GM19025 (cell line): Measurements from ENCODE around the gene SOD3.

Experiments
- ATAC-seq: cut with Tn5 transposase; IDR thresholded peaks from one replicate; pipeline ENCODE4 v1.9.1; 2021; ENCODE audit warnings: mild to moderate bottlenecking, low read depth, moderate library complexity; ENCODE audit not compliant: unreplicated experiment

Gene SOD3, protein sequence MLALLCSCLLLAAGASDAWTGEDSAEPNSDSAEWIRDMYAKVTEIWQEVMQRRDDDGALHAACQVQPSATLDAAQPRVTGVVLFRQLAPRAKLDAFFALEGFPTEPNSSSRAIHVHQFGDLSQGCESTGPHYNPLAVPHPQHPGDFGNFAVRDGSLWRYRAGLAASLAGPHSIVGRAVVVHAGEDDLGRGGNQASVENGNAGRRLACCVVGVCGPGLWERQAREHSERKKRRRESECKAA

GRCh38 chr4:24794916-24795665, at the start of gene SOD3:
TSS of gene SOD3 (plus strand) at chr4:24795573. CDS start at chr4:24799522, 3,949 bp downstream.
- ATAC-seq = no peak

GRCh38 chr4:24747234-24747975, 48.0 kb upstream of the SOD3 start:
- ATAC-seq = no peak

DNA sequence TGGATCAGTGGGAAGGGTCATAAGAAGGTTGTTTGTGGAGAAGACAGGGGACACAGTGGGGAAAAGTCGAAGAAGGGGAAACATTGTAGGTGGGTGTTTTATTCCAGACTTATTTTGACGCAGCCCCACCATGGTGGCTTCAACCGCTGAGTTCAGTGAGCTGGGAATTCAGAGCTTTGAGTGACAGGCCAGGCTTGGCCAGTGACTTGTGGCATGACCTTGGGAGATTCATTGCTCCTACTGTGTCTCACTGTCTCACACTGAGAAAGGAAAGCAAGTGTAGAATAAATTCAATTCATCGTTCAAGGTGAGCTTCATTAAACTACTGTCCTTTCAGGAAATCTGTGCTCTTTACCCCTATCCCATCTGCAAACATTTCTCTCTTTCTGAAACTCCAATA, 47.4 kb upstream of the SOD3 start:
- ATAC-seq = no peak

- ATAC-seq = no peak
Measured at GRCh38 chr4:24748758-24749350, 46.5 kb upstream of the SOD3 start.

DNA sequence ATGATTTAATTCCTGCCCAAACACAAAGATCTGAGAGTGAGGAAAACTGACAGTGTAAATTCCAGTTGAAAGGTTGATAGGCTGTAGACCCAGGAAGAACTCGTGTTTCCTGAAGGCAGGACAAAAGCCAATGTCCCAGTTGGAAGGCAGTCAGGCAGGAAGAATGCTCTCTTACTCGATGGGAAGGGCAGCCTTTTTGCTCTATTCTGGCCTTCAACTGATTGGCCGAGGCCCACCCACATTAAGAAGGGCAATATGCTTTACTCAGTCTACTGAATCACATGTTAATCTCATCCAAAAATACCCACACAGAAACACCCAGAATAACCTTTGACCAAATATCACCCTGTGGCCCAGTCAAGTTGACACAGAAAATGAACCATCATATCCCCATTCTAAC, 45.3 kb upstream of the SOD3 start:
- no peak for ATAC-seq

- ATAC-seq = no peak
Measured at GRCh38 chr4:24751926-24752539, 43.3 kb upstream of the SOD3 start.

DNA sequence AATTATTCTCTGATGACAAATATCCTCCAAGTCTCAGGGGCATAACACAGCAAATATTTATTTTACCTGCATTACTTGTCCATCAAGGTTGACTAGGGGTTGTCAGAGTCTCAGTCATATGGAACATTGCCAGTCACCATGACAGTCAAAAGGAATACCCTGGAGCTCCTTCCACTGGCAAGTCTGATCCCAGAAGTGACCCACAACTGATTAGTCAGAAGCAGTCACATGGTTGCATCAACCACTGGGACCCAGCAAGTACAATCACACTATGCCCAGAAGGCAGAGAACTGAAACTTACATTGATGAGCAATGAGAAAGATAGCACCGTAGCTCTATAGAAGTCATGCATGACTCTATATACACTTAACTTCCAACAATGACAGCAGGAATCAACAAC, 41.9 kb upstream of the SOD3 start:
- ATAC-seq = peak; percentile 60

DNA sequence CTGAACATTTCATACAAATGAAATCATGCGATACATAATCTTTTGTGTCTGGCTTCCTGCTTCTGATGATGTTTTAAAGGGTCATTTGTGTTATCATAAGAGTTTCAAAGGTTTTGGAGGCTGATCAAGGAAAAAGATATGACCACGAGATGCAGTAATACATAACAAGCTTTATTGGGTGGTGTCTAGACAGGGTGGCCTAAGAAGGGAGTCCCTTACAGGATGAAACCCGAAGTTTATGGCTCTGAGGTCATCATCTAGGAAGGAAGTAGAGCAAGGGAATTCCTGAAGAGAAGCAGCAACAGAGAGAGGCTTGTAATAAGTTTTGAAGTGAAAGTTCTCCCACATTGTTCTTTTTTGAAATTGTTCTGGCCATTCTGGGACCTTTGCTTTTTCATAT, 40.8 kb upstream of the SOD3 start:
- no peak for ATAC-seq

DNA sequence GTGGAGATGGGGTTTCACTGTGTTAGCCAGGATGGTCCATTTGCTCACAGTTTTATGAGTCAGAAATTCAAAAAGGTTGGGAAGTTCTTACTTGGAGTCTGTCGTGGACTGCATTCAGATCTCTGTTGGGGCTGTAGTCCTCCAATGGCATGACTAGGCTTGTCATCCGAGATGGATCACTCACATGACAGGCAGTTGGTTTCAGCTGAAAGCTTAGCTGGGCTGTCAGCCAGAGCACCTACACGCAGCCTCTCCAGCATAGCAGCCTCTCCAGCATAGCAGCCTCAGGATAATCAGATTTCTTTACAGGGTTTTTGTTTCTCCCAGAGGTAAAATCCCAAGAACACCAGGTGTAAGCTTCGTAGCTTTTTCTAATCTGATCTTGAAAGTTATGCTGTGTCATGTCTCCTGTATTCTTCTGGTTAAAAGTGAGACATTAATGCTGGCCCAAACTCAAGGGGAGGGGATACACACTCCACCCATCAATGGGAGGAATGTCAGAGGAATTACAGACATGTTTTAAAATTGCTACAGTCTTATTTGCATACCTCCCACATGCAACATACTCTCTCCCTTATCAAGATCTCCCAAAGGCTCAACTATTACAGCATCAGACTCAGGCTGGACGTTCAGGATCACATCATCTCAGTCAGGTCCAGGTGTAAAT, 31.6 kb upstream of the SOD3 start:
- no peak for ATAC-seq

GRCh38 chr4:24764345-24764744, 31.0 kb upstream of the SOD3 start:
- no peak for ATAC-seq

DNA sequence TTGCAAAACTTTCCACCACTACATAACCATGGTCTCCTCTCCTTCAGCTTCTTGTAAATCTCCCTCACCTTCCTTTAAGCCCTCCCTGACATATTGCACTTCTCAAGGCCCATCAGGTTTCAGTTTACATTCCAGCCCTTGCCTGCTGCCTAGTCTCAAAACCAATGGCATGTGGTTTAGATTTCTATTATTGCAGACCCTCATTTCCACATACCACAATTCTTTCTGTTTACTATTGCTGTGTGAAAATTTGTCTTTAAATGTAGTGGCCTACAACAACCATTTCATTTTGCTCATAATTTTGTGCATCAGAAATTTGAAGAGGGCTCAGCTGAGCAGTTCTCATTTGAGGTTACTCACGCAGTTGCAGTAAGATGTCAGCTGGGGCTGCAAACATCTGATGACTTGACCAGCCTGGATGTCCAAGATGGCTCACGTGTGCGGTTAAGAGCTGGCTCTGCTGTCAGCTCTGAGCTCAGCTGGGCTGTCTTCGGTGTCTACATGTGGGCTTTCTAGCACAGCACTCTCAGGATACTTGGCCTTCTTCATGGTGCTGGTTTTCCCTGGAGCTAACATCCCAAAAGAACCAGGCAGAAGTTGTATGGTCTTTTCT, 29.9 kb upstream of the SOD3 start:
- no peak for ATAC-seq

- ATAC-seq = peak; percentile 4
Measured at GRCh38 chr4:24768006-24768405, 27.4 kb upstream of the SOD3 start.

DNA sequence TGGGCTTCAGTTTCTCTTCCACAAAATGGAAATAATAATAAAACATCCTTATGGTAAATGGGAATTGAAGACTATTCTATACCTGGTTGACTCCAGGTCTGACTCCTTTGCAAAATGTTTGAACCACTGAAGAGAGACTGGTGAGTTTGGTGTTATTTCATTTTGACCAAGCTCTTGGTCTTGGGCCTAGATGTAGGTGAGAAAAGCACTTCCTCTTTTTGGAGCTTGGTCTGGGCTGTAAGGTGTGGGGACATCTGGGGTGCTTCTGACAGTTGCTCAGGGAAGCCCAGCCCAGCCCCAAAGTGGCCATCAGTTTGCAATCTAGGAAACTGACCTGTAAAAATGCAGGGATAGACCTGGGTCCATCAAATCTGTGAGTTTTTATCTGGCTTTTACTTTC, 26.8 kb upstream of the SOD3 start:
- ATAC-seq = peak; percentile 71

- no peak for ATAC-seq
Measured at GRCh38 chr4:24769571-24769970, 25.8 kb upstream of the SOD3 start.

DNA sequence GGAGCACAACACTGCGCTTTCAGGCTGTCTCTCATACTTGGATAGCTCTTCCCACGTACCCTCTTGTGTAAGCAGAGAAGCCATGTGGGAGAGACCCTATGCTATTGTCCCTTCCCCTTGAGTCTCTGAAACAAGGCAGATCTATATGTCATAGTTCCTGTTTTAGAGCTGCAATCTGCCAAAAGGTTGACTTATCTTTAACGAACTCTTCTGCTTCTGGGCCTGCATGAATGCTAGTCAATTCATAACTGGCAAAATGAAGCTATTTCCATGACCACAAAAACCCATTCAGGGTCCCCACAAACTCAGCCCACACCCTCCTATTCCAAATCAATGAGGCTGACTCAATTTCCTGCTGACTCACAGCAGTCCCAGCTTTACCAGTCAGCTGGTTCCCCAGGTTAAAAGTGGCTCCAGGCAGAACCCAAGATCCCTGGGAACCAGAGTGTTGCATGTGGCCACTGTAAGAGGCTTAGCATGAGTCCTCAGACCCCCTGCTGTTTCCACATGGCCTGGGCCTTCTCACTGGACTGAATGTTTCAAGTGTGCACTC, 25.3 kb upstream of the SOD3 start:
- ATAC-seq = peak; percentile 73

DNA sequence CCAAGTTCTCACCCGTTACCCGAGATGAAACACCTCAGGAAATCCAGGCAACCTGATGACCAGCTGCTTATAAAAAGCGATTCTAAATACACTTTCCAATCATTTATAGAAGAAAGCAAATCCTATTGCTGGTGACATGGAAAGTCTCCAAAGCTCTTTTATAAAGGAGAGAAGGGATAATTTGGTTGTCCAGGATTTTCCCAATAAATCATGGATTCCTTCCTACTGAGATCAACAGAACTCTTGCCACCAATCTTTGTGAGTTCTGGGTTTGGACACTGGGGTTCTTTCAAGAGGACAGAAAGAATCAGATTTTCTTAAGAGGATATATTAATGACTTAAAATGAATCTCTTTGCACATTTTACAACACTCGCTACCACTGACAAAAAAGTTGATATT, 24.7 kb upstream of the SOD3 start:
- no peak for ATAC-seq

DNA sequence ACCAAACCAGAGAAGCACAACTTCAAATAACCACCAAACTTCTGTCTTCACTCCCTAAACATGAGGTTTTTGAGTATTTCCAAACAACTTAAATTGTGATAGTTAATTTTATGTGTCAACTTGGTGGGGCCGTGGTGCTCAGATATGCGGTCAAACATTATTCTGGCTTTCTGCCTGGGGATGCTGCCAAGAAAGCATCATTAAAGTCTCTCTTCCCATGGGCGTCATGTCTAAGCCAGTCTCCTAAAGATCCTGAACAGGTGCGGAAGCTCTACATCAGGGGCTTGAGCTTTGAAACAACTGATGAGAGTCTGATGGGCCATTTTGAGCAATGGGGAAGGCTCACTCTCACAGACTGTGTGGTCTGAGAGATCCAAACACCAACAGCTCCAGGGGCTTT, 24.1 kb upstream of the SOD3 start:
- no peak for ATAC-seq

GRCh38 chr4:24772061-24772705, 23.2 kb upstream of the SOD3 start:
- ATAC-seq = no peak

DNA sequence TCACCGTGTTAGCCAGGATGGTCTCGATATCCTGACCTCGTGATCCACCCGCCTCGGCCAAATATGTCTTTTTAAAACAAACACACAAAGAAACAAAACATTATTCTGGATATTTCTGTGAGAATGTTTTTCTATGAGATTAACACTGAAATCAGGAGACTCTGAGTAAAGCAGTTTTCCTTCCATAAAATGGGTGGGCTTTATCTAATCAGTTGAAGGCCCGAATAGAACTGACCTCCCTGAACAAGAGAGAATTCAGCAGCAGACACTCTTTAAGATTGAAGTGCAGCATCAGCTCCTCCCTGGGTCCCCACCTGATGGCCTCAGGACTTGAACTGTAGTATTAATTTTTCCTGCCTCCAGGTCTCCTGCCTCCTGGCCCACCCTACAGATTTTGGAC, 22.4 kb upstream of the SOD3 start:
- ATAC-seq = no peak
